Astrocyte (in vitro differentiated cells and primary cell): Measurements from ENCODE around the gene DTNA.

ENCODE experiments used
- CTCF ChIP-seq: IDR thresholded peaks from 2 replicates; pipeline ENCODE4 v1.5.1; 2011; ENCODE audit warnings: low read depth, mild to moderate bottlenecking, inconsistent platforms, low read length, moderate library complexity; ENCODE audit not compliant: insufficient read depth
- EZH2 ChIP-seq: IDR thresholded peaks from 2 replicates; pipeline ENCODE4 v1.6.1; 2012; ENCODE audit warnings: mild to moderate bottlenecking, low read length, inconsistent platforms; ENCODE audit not compliant: insufficient read depth

- TF ChIP-seq CTCF (no peak), EZH2 (no peak)
Measured at GRCh38 chr18:34720220-34720619, 10.1 kb downstream of the DTNA start.
